ENCODE measurements around the gene CDH15. TPM values are rescaled to one million over a fixed set of nuclear protein-coding genes. Genes with fewer than 3 reads are reported as not detected.
A peak's percentile ranks its signal among the peaks of the same experiment; 100 is the strongest.

Gene CDH15
- polyA plus RNA-seq (2013, experiment 1 of 4), result 0.67 TPM
- polyA plus RNA-seq (2013, experiment 2 of 4), result 0.76 TPM
- polyA plus RNA-seq (2013, experiment 3 of 4), result 0.48 TPM
- 0.65 TPM for polyA plus RNA-seq (2013, experiment 4 of 4)

- Histone ChIP-seq H3K4me1 (ENCODE audit: control insufficient read depth, insufficient read depth, low read length) (peaks cover 36% of the 10 kb centered on the region), H3K27ac (ENCODE audit: insufficient read depth, low read depth, low read length, poor library complexity, severe bottlenecking) (no peak within 1 kb of the TSS), H3K9me3 (ENCODE audit: control insufficient read depth, low read length) (no peaks in the 10 kb centered on the region), H3K27me3 (ENCODE audit: control insufficient read depth, insufficient read depth, low read length, poor library complexity, severe bottlenecking) (peaks cover 33% of the 10 kb centered on the region), H3K36me3 (ENCODE audit: control insufficient read depth, insufficient read depth, low read length) (no peaks in the 10 kb centered on the region), H3K4me3 (ENCODE audit: insufficient read depth, low read depth, low read length) (peak within 1 kb of the TSS; percentile 22)
- WGBS, 2 experiments, result 7% methylated on average over 68 of the region's 74 CpGs
Observed at GRCh38 chr16:89171216-89172170, at the start of gene CDH15. Gene CDH15, plus strand, starts transcription at chr16:89171748. Its CDS starts 84 bp downstream, at chr16:89171832.

- no peaks in the 10 kb centered on the region for H3K4me1 ChIP-seq (ENCODE audit: control insufficient read depth, insufficient read depth, low read length)
- 91 to 93% methylated on average over 11 of the region's 11 CpGs for WGBS, 2 experiments
- peaks cover 27% of the 10 kb centered on the region for H3K36me3 ChIP-seq (ENCODE audit: control insufficient read depth, insufficient read depth, low read length)
Observed at GRCh38 chr16:89122322-89122851, 49.2 kb upstream of the CDH15 start.

GRCh38 chr16:89123001-89123830 is 48.3 kb upstream of the CDH15 start:
- peaks cover 21% of the 10 kb centered on the region for H3K36me3 ChIP-seq (ENCODE audit: control insufficient read depth, insufficient read depth, low read length)
- no peaks in the 10 kb centered on the region for H3K4me1 ChIP-seq (ENCODE audit: control insufficient read depth, insufficient read depth, low read length)
- H3K27ac ChIP-seq (ENCODE audit: insufficient read depth, low read depth, low read length, poor library complexity, severe bottlenecking), result no peak overlapping the region
- no peak overlapping the region for H3K4me3 ChIP-seq (ENCODE audit: insufficient read depth, low read depth, low read length)
- H3K9me3 ChIP-seq (ENCODE audit: control insufficient read depth, low read length), result no peaks in the 10 kb centered on the region
- H3K27me3 ChIP-seq (ENCODE audit: control insufficient read depth, insufficient read depth, low read length, poor library complexity, severe bottlenecking), result no peaks in the 10 kb centered on the region
- WGBS, 2 experiments, result 90 to 92% methylated on average over 25 of the region's 25 CpGs

More at GRCh38 chr16:89122322-89122851, 49.2 kb upstream of the CDH15 start:
- H3K27me3 ChIP-seq (ENCODE audit: control insufficient read depth, insufficient read depth, low read length, poor library complexity, severe bottlenecking), result no peaks in the 10 kb centered on the region
- no peaks in the 10 kb centered on the region for H3K9me3 ChIP-seq (ENCODE audit: control insufficient read depth, low read length)
- no peak overlapping the region for H3K27ac ChIP-seq (ENCODE audit: insufficient read depth, low read depth, low read length, poor library complexity, severe bottlenecking)
- H3K4me3 ChIP-seq (ENCODE audit: insufficient read depth, low read depth, low read length), result no peak overlapping the region

GRCh38 chr16:89123831-89124100 is 47.8 kb upstream of the CDH15 start:
- Histone ChIP-seq H3K9me3 (ENCODE audit: control insufficient read depth, low read length) (no peaks in the 10 kb centered on the region), H3K4me1 (ENCODE audit: control insufficient read depth, insufficient read depth, low read length) (no peaks in the 10 kb centered on the region), H3K4me3 (ENCODE audit: insufficient read depth, low read depth, low read length) (no peak overlapping the region), H3K27ac (ENCODE audit: insufficient read depth, low read depth, low read length, poor library complexity, severe bottlenecking) (no peak overlapping the region), H3K36me3 (ENCODE audit: control insufficient read depth, insufficient read depth, low read length) (peaks cover 17% of the 10 kb centered on the region), H3K27me3 (ENCODE audit: control insufficient read depth, insufficient read depth, low read length, poor library complexity, severe bottlenecking) (no peaks in the 10 kb centered on the region)
- WGBS, 2 experiments, result 95 to 96% methylated on average over 12 of the region's 12 CpGs

GRCh38 chr16:89129378-89129777 is 42.2 kb upstream of the CDH15 start:
- Histone ChIP-seq H3K36me3 (ENCODE audit: control insufficient read depth, insufficient read depth, low read length) (peaks cover 4% of the 10 kb centered on the region), H3K9me3 (ENCODE audit: control insufficient read depth, low read length) (no peaks in the 10 kb centered on the region), H3K4me1 (ENCODE audit: control insufficient read depth, insufficient read depth, low read length) (no peaks in the 10 kb centered on the region), H3K4me3 (ENCODE audit: insufficient read depth, low read depth, low read length) (no peak overlapping the region), H3K27me3 (ENCODE audit: control insufficient read depth, insufficient read depth, low read length, poor library complexity, severe bottlenecking) (no peaks in the 10 kb centered on the region), H3K27ac (ENCODE audit: insufficient read depth, low read depth, low read length, poor library complexity, severe bottlenecking) (no peak overlapping the region)
- no CpG with 5 or more reads among the region's 1 CpG for WGBS, 2 experiments

- H3K9me3 ChIP-seq (ENCODE audit: control insufficient read depth, low read length), result no peaks in the 10 kb centered on the region
- H3K27me3 ChIP-seq (ENCODE audit: control insufficient read depth, insufficient read depth, low read length, poor library complexity, severe bottlenecking), result no peaks in the 10 kb centered on the region
- WGBS, 2 experiments, result 95 to 97% methylated on average over 5 of the region's 5 CpGs
- H3K4me1 ChIP-seq (ENCODE audit: control insufficient read depth, insufficient read depth, low read length), result no peaks in the 10 kb centered on the region
- no peak overlapping the region for H3K27ac ChIP-seq (ENCODE audit: insufficient read depth, low read depth, low read length, poor library complexity, severe bottlenecking)
- H3K4me3 ChIP-seq (ENCODE audit: insufficient read depth, low read depth, low read length), result no peak overlapping the region
- peaks cover 4% of the 10 kb centered on the region for H3K36me3 ChIP-seq (ENCODE audit: control insufficient read depth, insufficient read depth, low read length)
Observed at GRCh38 chr16:89130448-89130847, 41.1 kb upstream of the CDH15 start.

GRCh38 chr16:89131783-89132182 is 39.8 kb upstream of the CDH15 start:
- Histone ChIP-seq H3K36me3 (ENCODE audit: control insufficient read depth, insufficient read depth, low read length) (peaks cover 4% of the 10 kb centered on the region), H3K9me3 (ENCODE audit: control insufficient read depth, low read length) (no peaks in the 10 kb centered on the region), H3K27me3 (ENCODE audit: control insufficient read depth, insufficient read depth, low read length, poor library complexity, severe bottlenecking) (no peaks in the 10 kb centered on the region), H3K4me1 (ENCODE audit: control insufficient read depth, insufficient read depth, low read length) (no peaks in the 10 kb centered on the region), H3K4me3 (ENCODE audit: insufficient read depth, low read depth, low read length) (no peak overlapping the region), H3K27ac (ENCODE audit: insufficient read depth, low read depth, low read length, poor library complexity, severe bottlenecking) (no peak overlapping the region)
- WGBS, 2 experiments, result 95% methylated on average over 17 of the region's 17 CpGs

- Histone ChIP-seq H3K4me1 (ENCODE audit: control insufficient read depth, insufficient read depth, low read length) (no peaks in the 10 kb centered on the region), H3K9me3 (ENCODE audit: control insufficient read depth, low read length) (no peaks in the 10 kb centered on the region), H3K36me3 (ENCODE audit: control insufficient read depth, insufficient read depth, low read length) (peaks cover 4% of the 10 kb centered on the region), H3K4me3 (ENCODE audit: insufficient read depth, low read depth, low read length) (no peak overlapping the region), H3K27me3 (ENCODE audit: control insufficient read depth, insufficient read depth, low read length, poor library complexity, severe bottlenecking) (no peaks in the 10 kb centered on the region), H3K27ac (ENCODE audit: insufficient read depth, low read depth, low read length, poor library complexity, severe bottlenecking) (no peak overlapping the region)
- WGBS, 2 experiments, result 95% methylated on average over 22 of the region's 22 CpGs
Observed at GRCh38 chr16:89132194-89133005, 39.1 kb upstream of the CDH15 start.

GRCh38 chr16:89133457-89134127 is 38.0 kb upstream of the CDH15 start:
- WGBS, 2 experiments, result 92 to 95% methylated on average over 25 of the region's 25 CpGs
- Histone ChIP-seq H3K27me3 (ENCODE audit: control insufficient read depth, insufficient read depth, low read length, poor library complexity, severe bottlenecking) (no peaks in the 10 kb centered on the region), H3K4me3 (ENCODE audit: insufficient read depth, low read depth, low read length) (no peak overlapping the region), H3K36me3 (ENCODE audit: control insufficient read depth, insufficient read depth, low read length) (peaks cover 4% of the 10 kb centered on the region), H3K27ac (ENCODE audit: insufficient read depth, low read depth, low read length, poor library complexity, severe bottlenecking) (no peak overlapping the region), H3K9me3 (ENCODE audit: control insufficient read depth, low read length) (no peaks in the 10 kb centered on the region), H3K4me1 (ENCODE audit: control insufficient read depth, insufficient read depth, low read length) (no peaks in the 10 kb centered on the region)
